Head of caudate nucleus (tissue), 42 donors: Measurements from ENCODE around the gene FCRL3.
"Not testable (repeated sequence)": the region's sequence is repeated elsewhere in the genome, so short reads cannot be mapped to it uniquely, and the experiment has no call there.

ENCODE experiments used
- DNase-seq, 42 donors: peaks; one replicate each; pipeline versions ENCODE4 v3.0.0 to v3.0.0-alpha.2; 2020 to 2021; ENCODE audit warnings: mixed read lengths in 7 of 42
- intact Hi-C: fragments of 100-400 bp; cut with DNase I; formaldehyde crosslinking; loops from one replicate; pipeline ENCODE4 v1.15.0; 2022

The FCRL3 gene

GRCh38 chr1:157700732-157701131, at the start of gene FCRL3:
Gene FCRL3, minus strand, starts transcription at chr1:157700769. Its CDS starts 280 bp downstream, at chr1:157700489.
- intact Hi-C loops, result no loop called here
- DNase-seq, result no peak

GRCh38 chr1:157748262-157748817, 47.8 kb upstream of the FCRL3 start:
- no peak for DNase-seq
- intact Hi-C loops, result no loop called here

- intact Hi-C loops, result no loop called here
- no peak for DNase-seq
These were observed 38.8 kb upstream of the FCRL3 start for GRCh38 chr1:157739229-157739901.

- intact Hi-C loops, DNase-seq: not testable (repeated sequence)
These were observed 35.4 kb upstream of the FCRL3 start for GRCh38 chr1:157735991-157736390.

- no peak for DNase-seq
- intact Hi-C loops, result no loop called here
These were observed 33.8 kb upstream of the FCRL3 start for GRCh38 chr1:157734321-157734720.

GRCh38 chr1:157732755-157733154, 32.2 kb upstream of the FCRL3 start:
- DNase-seq, result no peak
- intact Hi-C loops, result no loop called here

GRCh38 chr1:157725221-157725577, 24.6 kb upstream of the FCRL3 start:
- intact Hi-C loops, result no loop called here
- DNase-seq, result no peak

- intact Hi-C loops, result no loop called here
- DNase-seq, result no peak
These were observed 24.1 kb upstream of the FCRL3 start for GRCh38 chr1:157724537-157725220.

GRCh38 chr1:157723157-157723556, 22.6 kb upstream of the FCRL3 start:
- intact Hi-C loops, result no loop called here

GRCh38 chr1:157721985-157722384, 21.4 kb upstream of the FCRL3 start:
- intact Hi-C loops, result no loop called here
- no peak for DNase-seq

More at GRCh38 chr1:157723157-157723556, 22.6 kb upstream of the FCRL3 start:
- DNase-seq, result no peak

GRCh38 chr1:157715736-157716135, 15.2 kb upstream of the FCRL3 start:
- DNase-seq, result no peak
- intact Hi-C loops, result no loop called here

- intact Hi-C loops, result no loop called here
- DNase-seq, result no peak
These were observed 11.2 kb upstream of the FCRL3 start for GRCh38 chr1:157711802-157712201.

- DNase-seq, result no peak
- intact Hi-C loops, result no loop called here
These were observed 4.3 kb upstream of the FCRL3 start for GRCh38 chr1:157704878-157705277.

GRCh38 chr1:157703981-157704380, 3.4 kb upstream of the FCRL3 start:
- intact Hi-C loops, result no loop called here
- no peak for DNase-seq

GRCh38 chr1:157702308-157702825, 1.8 kb upstream of the FCRL3 start:
- no peak for DNase-seq
- intact Hi-C loops, result no loop called here

- no peak for DNase-seq
- intact Hi-C loops, result no loop called here
These were observed 264 bp downstream of the FCRL3 start for GRCh38 chr1:157700305-157700704.

- intact Hi-C loops, result no loop called here
- DNase-seq, result no peak
These were observed 2.6 kb downstream of the FCRL3 start for GRCh38 chr1:157697781-157698569.

GRCh38 chr1:157696966-157697628, 3.5 kb downstream of the FCRL3 start:
- no peak for DNase-seq
- intact Hi-C loops, result no loop called here

- intact Hi-C loops, result no loop called here
- DNase-seq, result no peak
These were observed 5.2 kb downstream of the FCRL3 start for GRCh38 chr1:157695417-157695816.
